K562 (cell line): ENCODE data around the gene DGKB. TPM values are rescaled to one million over a fixed set of nuclear protein-coding genes. Genes with fewer than 3 reads are reported as not detected.

Source experiments
- ATAC-seq: fragments of 200-7000 bp; cut with Tn5 transposase; 3 replicates; pipeline ENCODE4 v1.9.1; 2020; ENCODE audit warnings: moderate library complexity
- BruUV-seq: library from RNA; stranded (reverse); fragments of 400-500 nt; replicated peaks from 2 replicates; lab custom pipeline; 2021; lab: Mats Ljungman, UMichigan
- CTCF ChIA-PET: fragments of 300-600 bp; formaldehyde crosslinking; extraction: SDS; loops from one replicate; lab custom pipeline; 2021; ENCODE audit warnings: low intra/inter-chr PET ratio; lab: Yijun Ruan, JAX
- POLR2A ChIA-PET: fragments of 300-600, 350-650 bp; sonication (Branson Sonifier 250); formaldehyde crosslinking; extraction: SDS; loops from one replicate; lab custom pipeline; 2021; ENCODE audit warnings: antibody characterized with exemption, inconsistent platforms; lab: Yijun Ruan, JAX
- DNase-seq, 4 experiments: peaks; one replicate each; pipeline versions ENCODE4 v3.0.0 to v3.0.0-alpha.2; 2011 to 2018; ENCODE audit warnings: low spot score in 3 of 4, mixed read lengths in 3 of 4; ENCODE audit errors: extremely low read depth in 1 of 4
- FAIRE-seq: peaks from 2 replicates; lab custom pipeline; 2011; peaks lifted over from hg19 to GRCh38; lab: Jason Lieb, UNC
- H2AFZ ChIP-seq: 2 replicates; pipeline ENCODE4 v1.6.0; 2011; ENCODE audit warnings: low read depth, low read length, control low read depth, inconsistent platforms
- H3K27ac ChIP-seq: fragments of 200-600 bp; 3 replicates; pipeline ENCODE4 v1.8.0; 2011; ENCODE audit warnings: low read depth, mild to moderate bottlenecking, control low read depth, inconsistent platforms, low read length, moderate library complexity, mixed read lengths; ENCODE audit errors: extremely low read depth
- H3K27me3 ChIP-seq, 2 experiments: fragments of 300-600 bp in 1 of 2; 2 replicates in 1 of 2; 3 replicates in 1 of 2; pipeline versions ENCODE4 v1.6.0 to v1.8.0; 2011; ENCODE audit warnings: inconsistent platforms in 2 of 2, low read length in 2 of 2, mild to moderate bottlenecking in 1 of 2, mixed read lengths in 1 of 2, moderate library complexity in 1 of 2; ENCODE audit not compliant: control insufficient read depth in 2 of 2, insufficient read depth in 2 of 2
- H3K36me3 ChIP-seq: fragments of 300-600 bp; 3 replicates; pipeline ENCODE4 v1.8.0; 2011; ENCODE audit warnings: mild to moderate bottlenecking, low read length, inconsistent platforms; ENCODE audit not compliant: control insufficient read depth, insufficient read depth
- H3K4me1 ChIP-seq, 2 experiments: fragments of 200-600 bp in 1 of 2; replicated peaks in 1 of 2; 2 replicates in 1 of 2; 3 replicates in 1 of 2; pipeline versions ENCODE4 v1.5.1 to v1.8.0; 2011; ENCODE audit warnings: inconsistent platforms in 2 of 2, low read length in 2 of 2, mild to moderate bottlenecking in 1 of 2, mixed read lengths in 1 of 2, moderate library complexity in 1 of 2; ENCODE audit not compliant: control insufficient read depth in 2 of 2, insufficient read depth in 2 of 2
- H3K4me2 ChIP-seq: 2 replicates; pipeline ENCODE4 v1.6.1; 2011; ENCODE audit warnings: low read length, control low read depth, inconsistent platforms, mixed read lengths; ENCODE audit not compliant: insufficient read depth
- H3K4me3 ChIP-seq: fragments of 200-600 bp; sonication (generic), shearing (Covaris generic); 2 replicates; pipeline ENCODE4 v1.5.1; 2016; ENCODE audit warnings: control low read depth, inconsistent platforms
- H3K79me2 ChIP-seq: fragments of 200-600 bp; 3 replicates; pipeline ENCODE4 v1.8.0; 2011; ENCODE audit warnings: low read length, inconsistent platforms; ENCODE audit not compliant: control insufficient read depth, insufficient read depth
- H3K9ac ChIP-seq, 2 experiments: 2 replicates each; pipeline versions ENCODE4 v1.6.0 to v1.6.1; 2011; ENCODE audit warnings: low read depth in 2 of 2, low read length in 2 of 2, control low read depth in 1 of 2, inconsistent platforms in 1 of 2, mild to moderate bottlenecking in 1 of 2, mixed read lengths in 1 of 2; ENCODE audit not compliant: insufficient read depth in 1 of 2
- H3K9me1 ChIP-seq: one replicate; pipeline ENCODE4 v1.6.0; 2011; ENCODE audit warnings: inconsistent platforms, mild to moderate bottlenecking, low read length, moderate library complexity; ENCODE audit not compliant: control insufficient read depth, insufficient read depth
- H3K9me3 ChIP-seq: replicated peaks from 2 replicates; pipeline ENCODE4 v1.5.1; 2011; ENCODE audit warnings: low read depth, low read length, inconsistent platforms; ENCODE audit not compliant: control insufficient read depth, insufficient read depth
- H4K20me1 ChIP-seq: replicated peaks from 2 replicates; pipeline ENCODE4 v1.6.1; 2011; ENCODE audit warnings: low read length, inconsistent platforms, mixed read lengths; ENCODE audit not compliant: control insufficient read depth, insufficient read depth
- CEBPB ChIP-seq: fragments of 450-650 bp; IDR thresholded peaks from 2 replicates; pipeline ENCODE4 v1.6.1; 2016; ENCODE audit warnings: missing genetic modification characterization, missing compliant biosample characterization
- FOXO4 ChIP-seq: fragments of 450-650 bp; formaldehyde crosslinking; IDR thresholded peaks from 2 replicates; pipeline ENCODE4 v1.4.0; 2020; ENCODE audit warnings: mild to moderate bottlenecking, moderate library complexity
- LARP7 ChIP-seq: fragments of 450-650 bp; IDR thresholded peaks from 2 replicates; pipeline ENCODE4 v1.6.1; 2016
- NFIC ChIP-seq: fragments of 450-650 bp; IDR thresholded peaks from 2 replicates; pipeline ENCODE4 v1.6.1; 2017; ENCODE audit warnings: mild to moderate bottlenecking, inconsistent platforms
- RBM34 ChIP-seq: fragments of 200-400 bp; formaldehyde crosslinking; IDR thresholded peaks from 2 replicates; pipeline ENCODE4 v1.6.1; 2018; ENCODE audit warnings: low read length, borderline replicate concordance; ENCODE audit not compliant: insufficient read depth
- RFX7 ChIP-seq: fragments of 250-450 bp; sonication (Bioruptor Pico); IDR thresholded peaks from 2 replicates; pipeline ENCODE4 v1.5.1; 2021; ENCODE audit warnings: mild to moderate bottlenecking
- SMAD2 ChIP-seq: fragments of 150-350 bp; IDR thresholded peaks from 2 replicates; pipeline ENCODE4 v1.6.1; 2014; ENCODE audit warnings: low read depth, mild to moderate bottlenecking, low read length
- SMARCC2 ChIP-seq: fragments of 450-650 bp; IDR thresholded peaks from 2 replicates; pipeline ENCODE4 v1.6.1; 2017; ENCODE audit warnings: antibody characterized with exemption, moderate library complexity, mild to moderate bottlenecking, low read depth
- UBTF ChIP-seq, 2 experiments: IDR thresholded peaks; 2 replicates each; pipeline ENCODE4 v1.6.1; 2012; ENCODE audit warnings: improper control_type of control experiment in 2 of 2, low read depth in 2 of 2, low read length in 2 of 2, borderline replicate concordance in 1 of 2
- ZBTB34 ChIP-seq: fragments of 250-450 bp; sonication (Bioruptor Pico); IDR thresholded peaks from 2 replicates; pipeline ENCODE4 v1.8.0; 2021; ENCODE audit warnings: mild to moderate bottlenecking, moderate library complexity
- ZNF212 ChIP-seq: fragments of 450-650 bp; formaldehyde crosslinking; IDR thresholded peaks from 2 replicates; pipeline ENCODE4 v1.4.0; 2020; ENCODE audit warnings: mild to moderate bottlenecking
- ZNF232 ChIP-seq: sonication (generic); formaldehyde crosslinking; IDR thresholded peaks from 2 replicates; pipeline ENCODE4 v1.8.0; 2022; ENCODE audit warnings: mild to moderate bottlenecking, missing genetic modification reagents
- ZNF274 ChIP-seq: IDR thresholded peaks from 2 replicates; pipeline ENCODE4 v1.6.1; 2011; ENCODE audit warnings: low read depth, mild to moderate bottlenecking, low read length, moderate library complexity, borderline replicate concordance
- in situ Hi-C: fragments of 300-500 bp; cut with MboI; formaldehyde crosslinking; loops from 4 replicates; pipeline ENCODE4 v1.15.0; 2018; ENCODE audit warnings: inconsistent platforms, mixed read lengths
- intact Hi-C: fragments of 100-400 bp; cut with micrococcal nuclease; formaldehyde crosslinking; loops from 2 replicates; pipeline ENCODE4 v1.14.2; 2022
- polyA plus RNA-seq, 8 experiments: library from polyadenylated mRNA; depleted of rRNA in 4 of 8; stranded (reverse) in 5 of 8; unstranded in 3 of 8; fragments of >200 nt; fragmentation: Nextera tagmentation in 2 of 8; fragmentation: Illumina TruSeq in 1 of 8; extraction: Ambion mirVana in 2 of 8; extraction: Trizol in 1 of 8; gene quantifications; 2 replicates each; pipeline versions ENCODE4 v1.2.1 to v1.2.3, GENCODE V29; 2011 to 2014; ENCODE audit warnings: inconsistent platforms in 1 of 8, missing spikeins in 1 of 8
- total RNA-seq, 7 experiments: library from RNA; depleted of rRNA in 6 of 7; stranded (reverse); fragments of >200 nt in 6 of 7; fragmentation: Illumina TruSeq in 2 of 7; extraction: Trizol in 2 of 7; gene quantifications; 2 replicates each; pipeline versions ENCODE4 v1.2.1 to v1.2.3, GENCODE V29; 2011 to 2021; ENCODE audit warnings: low replicate concordance in 1 of 7

The DGKB gene
- total and polyA plus RNA-seq, 9 of the 15 experiments (the other 6 are each of a cell fraction or from before 2014, with no cell fraction given): 0.01 TPM; not detected in 8

- Histone ChIP-seq H3K9ac (no peak overlapping the region), H3K4me3 (no peak overlapping the region), H3K27ac (no peak overlapping the region), H3K4me1 (no peaks in the 10 kb centered on the region), H3K36me3 (no peaks in the 10 kb centered on the region), H3K9me1 (no peaks in the 10 kb centered on the region), H3K27me3 (no peaks in the 10 kb centered on the region), H3K79me2 (no peaks in the 10 kb centered on the region), H3K4me2 (no peak overlapping the region), H3K9me3 (no peaks in the 10 kb centered on the region), H2AFZ (no peak overlapping the region), H4K20me1 (no peaks in the 10 kb centered on the region)
- BruUV-seq: no TSS peak
- ATAC-seq: no peak
- no peak for TF ChIP-seq RFX7 (CRISPR knock-in tag)
- TF ChIP-seq ZNF232 (CRISPR knock-in tag): no peak
- TF ChIP-seq UBTF (IDR thresholded peaks at IDR 0.05; ENCODE audit: borderline replicate concordance in 1 of 2, low read depth in 2 of 2, low read length in 2 of 2): no peak
- no peak for TF ChIP-seq ZNF212 (CRISPR knock-in tag)
- no peak for TF ChIP-seq SMAD2
- TF ChIP-seq NFIC: no peak
- TF ChIP-seq RBM34: no peak
- no peak for TF ChIP-seq FOXO4
- no peak for TF ChIP-seq CEBPB (tag)
- TF ChIP-seq LARP7: no peak
- no peak for TF ChIP-seq SMARCC2
- TF ChIP-seq ZBTB34: no peak
- TF ChIP-seq ZNF274: no peak
- intact Hi-C loops (no loop called here), in situ Hi-C loops (no loop called here)
- ChIA-PET POLR2A (no interaction called here), CTCF (no interaction called here)
- no peak for DNase-seq
- no peak for FAIRE-seq
Observed at GRCh38 chr7:14766747-14767146, 135.8 kb downstream of the DGKB start.
